HL-60/S4 (cell line): ENCODE measurements around the gene WDR27.

Source experiments
- in situ Hi-C: fragments of 300-500 bp; cut with MboI; formaldehyde crosslinking; loops from 2 replicates; pipeline ENCODE4 v1.14.3; 2022; ENCODE audit warnings: low sequenced_read_pairs

The WDR27 gene

DNA sequence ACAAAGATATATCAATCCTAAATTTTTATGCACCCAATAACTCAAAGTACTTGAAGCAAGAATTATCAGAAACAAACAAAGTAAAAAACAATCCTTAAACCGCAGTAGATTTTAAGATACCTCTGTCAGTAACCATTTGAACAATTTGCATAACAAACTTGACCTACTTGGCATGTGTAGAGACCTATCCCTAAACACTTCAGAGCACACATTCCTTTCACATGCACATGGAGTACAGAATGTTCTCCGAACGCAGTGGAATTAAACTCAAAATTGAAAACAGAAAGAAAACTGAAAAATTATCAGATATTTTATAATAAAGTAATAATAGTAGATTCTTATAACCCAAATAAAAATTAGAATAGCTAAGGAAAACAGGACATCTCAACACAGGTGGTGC is 285.6 kb downstream of the WDR27 start:
- in situ Hi-C loops: no loop called here

DNA sequence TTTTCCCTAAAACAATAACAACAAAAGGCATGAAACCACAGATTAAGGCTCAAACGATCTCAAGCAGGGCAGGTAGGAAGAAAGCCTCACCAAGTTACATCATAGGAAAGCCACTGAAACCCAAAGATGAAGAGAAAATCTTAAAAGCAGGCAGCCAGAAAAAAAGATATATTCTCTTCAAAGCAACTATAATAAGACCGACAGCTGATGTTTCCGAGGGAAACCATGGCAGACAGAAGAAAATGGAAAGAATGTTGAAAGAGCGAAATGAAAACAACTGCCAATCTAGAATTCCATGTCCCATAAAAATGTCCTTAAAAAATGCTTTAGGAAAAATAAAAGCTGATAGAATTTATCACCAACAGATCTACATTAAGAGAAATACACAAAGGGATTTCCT is 286.6 kb downstream of the WDR27 start:
- in situ Hi-C loops: no loop called here

DNA sequence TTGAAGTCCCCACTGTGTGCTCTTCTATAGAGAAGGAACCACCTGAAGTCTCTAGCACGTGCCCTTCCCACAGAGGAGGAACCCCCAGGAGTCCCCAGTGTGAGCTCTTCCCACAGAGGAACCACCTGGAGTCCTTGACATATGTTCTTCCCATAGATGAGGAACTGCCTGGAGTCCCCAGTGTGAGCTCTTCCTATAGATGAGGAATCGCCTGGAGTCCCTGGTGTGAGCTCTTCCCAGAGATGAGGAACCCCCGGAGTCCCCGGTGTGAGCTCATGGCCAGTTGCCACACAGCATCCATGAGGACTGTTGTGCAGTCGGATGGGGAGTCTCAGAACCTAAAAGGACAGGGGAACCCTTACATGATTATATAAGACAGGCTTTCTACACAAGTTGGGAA is 290.1 kb downstream of the WDR27 start:
- in situ Hi-C loops: no loop called here

DNA sequence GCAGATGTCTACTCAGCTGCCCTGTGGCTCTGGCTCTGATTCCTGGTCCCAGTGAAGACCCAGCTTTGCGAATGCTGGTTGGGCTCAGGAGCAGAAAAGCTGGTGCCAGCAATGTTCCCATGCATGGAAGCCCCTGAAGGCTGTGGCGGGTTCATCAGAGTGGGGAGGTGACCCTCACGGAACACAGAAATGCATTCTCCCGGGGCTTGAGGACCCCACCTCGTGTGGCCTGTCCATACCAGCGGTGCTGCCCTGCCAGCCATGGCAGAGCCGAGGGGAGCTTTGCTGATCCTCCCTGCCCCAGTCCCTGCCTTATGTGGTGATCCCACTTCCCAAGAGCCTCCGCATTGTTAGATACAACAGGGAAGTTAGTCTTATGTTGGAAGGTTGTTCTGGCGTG is 290.5 kb downstream of the WDR27 start:
- in situ Hi-C loops: no loop called here

DNA sequence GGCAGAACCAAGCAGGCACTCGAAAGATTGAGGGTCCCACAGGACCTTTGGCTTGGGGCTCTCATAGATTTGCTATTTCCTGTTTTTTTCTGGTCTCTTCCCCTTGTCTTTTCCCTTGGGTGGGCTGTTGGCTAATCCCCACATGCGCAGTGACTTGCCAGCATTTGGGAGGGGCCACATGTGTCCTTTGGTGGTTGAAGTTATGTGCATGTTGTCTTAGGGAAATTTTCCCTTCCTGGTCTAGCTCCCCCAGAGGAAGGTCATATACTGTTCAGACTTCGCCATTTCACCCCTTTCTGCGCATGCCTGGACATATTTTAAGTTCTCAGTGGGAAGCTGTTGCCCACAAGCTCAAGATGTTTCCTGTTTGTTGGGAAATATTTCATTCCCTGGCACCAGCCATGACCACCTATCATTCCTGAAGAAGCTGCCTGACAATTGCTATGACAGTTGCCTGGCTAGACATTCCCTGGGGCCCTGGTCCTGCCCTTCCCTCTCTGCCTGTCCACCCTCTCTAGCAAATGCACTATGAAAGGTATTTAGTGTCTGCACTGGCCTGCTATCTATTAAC is 292.0 kb downstream of the WDR27 start:
- in situ Hi-C loops: no loop called here

DNA sequence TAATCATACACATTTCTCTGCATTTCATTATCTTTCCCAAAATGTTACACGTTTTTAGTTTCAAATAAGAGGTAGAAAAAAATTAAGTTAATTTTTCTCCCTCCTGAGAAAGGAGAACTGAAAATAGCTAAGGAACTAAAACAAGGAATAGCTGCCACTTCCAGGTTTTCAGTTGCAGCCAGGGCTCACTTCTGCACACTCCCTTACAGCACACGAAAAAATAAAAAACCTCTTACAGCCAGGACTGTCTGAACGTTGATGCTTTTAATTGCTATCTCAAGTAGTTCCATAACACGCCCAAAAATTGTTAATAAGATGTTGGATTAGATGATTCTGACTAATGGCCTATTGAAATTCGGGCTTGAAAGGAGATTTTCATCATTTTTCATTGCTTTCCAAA is 294.5 kb downstream of the WDR27 start:
- in situ Hi-C loops: no loop called here
